Activated naive CD8-positive, alpha-beta T cell treated with anti-CD3 and anti-CD28 coated beads, Interleukin-2, amount 10 ng/mL, durations not matched to agents 7 days and 5 days (primary cell): Measurements from ENCODE around the gene ISY1. TPM values are rescaled to one million over a fixed set of nuclear protein-coding genes. Genes with fewer than 3 reads are reported as not detected.
"Not testable (repeated sequence)": the region's sequence is repeated elsewhere in the genome, so short reads cannot be mapped to it uniquely, and the experiment has no call there.

Experiments
- ATAC-seq: fragments of 150-1000 bp; cut with Tn5 transposase; one replicate; pipeline ENCODE4 v1.10.0; 2021; ENCODE audit warnings: low read depth, moderate library complexity
- POLR2A ChIA-PET: fragments of 350-600 bp; sonication (Branson Sonifier 250); formaldehyde crosslinking; loops from one replicate; lab custom pipeline; 2021; ENCODE audit warnings: antibody characterized with exemption; lab: Charles Lee
- DNase-seq: peaks from one replicate; pipeline ENCODE4 v3.0.0; 2021
- H3K27ac Mint-ChIP-seq: one replicate; pipeline ENCODE4 v1.8.0; 2022; ENCODE audit warnings: mild to moderate bottlenecking, mixed read lengths
- H3K27me3 Mint-ChIP-seq: one replicate; pipeline ENCODE4 v1.8.0; 2022; ENCODE audit warnings: mild to moderate bottlenecking, moderate library complexity, mixed read lengths
- H3K36me3 Mint-ChIP-seq: one replicate; pipeline ENCODE4 v1.8.0; 2021; ENCODE audit warnings: mild to moderate bottlenecking, mixed read lengths
- H3K4me1 Mint-ChIP-seq: one replicate; pipeline ENCODE4 v1.8.0; 2021; ENCODE audit warnings: mixed read lengths
- H3K4me3 Mint-ChIP-seq: one replicate; pipeline ENCODE4 v1.8.0; 2022; ENCODE audit warnings: mild to moderate bottlenecking, moderate library complexity, mixed read lengths
- H3K9me3 Mint-ChIP-seq: one replicate; pipeline ENCODE4 v1.8.0; 2021; ENCODE audit warnings: mixed read lengths
- total RNA-seq, 2 experiments: library from RNA; stranded (reverse); gene quantifications; one replicate each; pipeline ENCODE4 v1.2.3, GENCODE V29; 2021

The ISY1 gene
- total RNA-seq, 2 experiments from 2014 or later: 52.1 to 59.0 TPM

GRCh38 chr3:129112308-129113052 lies 48.4 kb downstream of the ISY1 start:
- Mint-ChIP-seq H3K9me3 (no peaks in the 10 kb centered on the region), H3K27ac (peak overlapping the region; percentile 97), H3K4me1 (peaks cover 71% of the 10 kb centered on the region), H3K36me3 (peaks cover 57% of the 10 kb centered on the region), H3K4me3 (peak overlapping the region; percentile 71), H3K27me3 (no peaks in the 10 kb centered on the region)
- ATAC-seq (peak; percentile 94), DNase-seq (no peak)
- POLR2A ChIA-PET: interaction anchor here (0.7 to 7.5 kb wide), 9 partner anchors 8 to 328 kb away, joined by 3 to 112 read pairs (median 5); partner anchors contain the start of genes COPG1, IFT122 and RAB43

DNA sequence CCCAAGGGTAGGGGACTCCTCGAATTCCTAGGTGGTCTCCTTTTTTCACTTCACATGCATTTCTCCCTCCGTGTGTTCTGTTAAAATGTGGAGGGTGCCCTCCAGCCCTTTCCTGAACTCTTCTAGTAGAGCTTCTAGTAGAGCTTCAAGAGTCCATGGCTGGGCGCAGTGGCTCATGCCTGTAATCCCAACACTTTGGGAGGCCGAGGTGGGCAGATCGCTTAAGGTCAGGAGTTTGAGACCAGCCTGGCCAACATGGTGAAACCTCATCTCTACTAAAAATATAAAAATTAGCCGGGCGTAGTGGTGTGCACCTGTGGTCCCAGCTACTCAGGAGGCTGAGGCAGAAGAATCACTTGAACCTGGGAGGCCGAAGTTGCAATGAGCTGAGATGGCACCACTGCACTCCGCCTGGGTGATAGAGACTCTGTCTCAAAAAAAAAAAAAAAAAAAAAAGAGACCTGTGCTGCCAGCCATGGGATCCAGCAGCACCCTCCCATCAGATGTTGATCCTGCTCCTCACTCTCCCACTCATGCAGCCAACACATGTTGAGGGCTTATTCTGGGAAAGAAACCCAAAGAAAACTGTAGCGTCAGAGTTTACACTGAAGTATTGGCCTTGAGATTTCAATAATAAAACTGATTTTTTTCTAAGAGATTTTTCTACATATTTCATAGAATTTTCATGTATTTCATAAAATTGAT lies 49.6 kb downstream of the ISY1 start:
- not testable (repeated sequence) for H3K4me3 Mint-ChIP-seq, DNase-seq, ATAC-seq, H3K9me3 Mint-ChIP-seq, H3K27me3 Mint-ChIP-seq
- H3K27ac Mint-ChIP-seq: peak overlapping the region; percentile 97
- POLR2A ChIA-PET: interaction anchor here (0.5 to 7.5 kb wide), 7 partner anchors 10 to 139 kb away, joined by 3 to 112 read pairs (median 4); partner anchors contain the start of gene RAB43
- peaks cover 71% of the 10 kb centered on the region for H3K4me1 Mint-ChIP-seq
- H3K36me3 Mint-ChIP-seq: peaks cover 54% of the 10 kb centered on the region

DNA sequence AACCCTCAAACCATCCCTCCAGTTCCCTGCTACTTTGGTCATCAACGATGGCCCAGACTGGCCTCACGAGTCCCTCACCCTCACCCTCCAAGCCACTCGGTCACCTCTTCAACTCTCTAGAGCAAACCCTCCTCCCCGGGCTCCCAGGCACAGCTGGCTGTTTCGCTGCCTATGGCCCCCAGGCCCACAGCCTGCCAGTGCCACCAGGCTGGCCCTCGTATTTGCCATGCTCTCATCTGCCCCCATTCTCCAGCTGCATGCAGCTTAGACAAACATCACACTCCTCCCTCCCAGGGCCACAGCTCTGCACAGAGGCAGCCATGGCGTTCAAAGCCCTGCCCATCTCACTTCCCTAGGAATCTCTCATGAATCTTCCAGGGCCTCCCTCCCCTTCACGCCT lies 53.1 kb downstream of the ISY1 start:
- H3K9me3 Mint-ChIP-seq: no peaks in the 10 kb centered on the region
- DNase-seq: no peak
- H3K27me3 Mint-ChIP-seq: no peaks in the 10 kb centered on the region
- ATAC-seq: no peak
- H3K36me3 Mint-ChIP-seq: peaks cover 43% of the 10 kb centered on the region
- peak overlapping the region; percentile 43 for H3K4me3 Mint-ChIP-seq
- H3K4me1 Mint-ChIP-seq: peaks cover 63% of the 10 kb centered on the region
- POLR2A ChIA-PET: interaction anchor here (7.5 kb wide), 1 partner anchor 13 kb away, joined by 112 read pairs; the partner anchor contains the start of gene RAB43
- H3K27ac Mint-ChIP-seq: peak overlapping the region; percentile 79

DNA sequence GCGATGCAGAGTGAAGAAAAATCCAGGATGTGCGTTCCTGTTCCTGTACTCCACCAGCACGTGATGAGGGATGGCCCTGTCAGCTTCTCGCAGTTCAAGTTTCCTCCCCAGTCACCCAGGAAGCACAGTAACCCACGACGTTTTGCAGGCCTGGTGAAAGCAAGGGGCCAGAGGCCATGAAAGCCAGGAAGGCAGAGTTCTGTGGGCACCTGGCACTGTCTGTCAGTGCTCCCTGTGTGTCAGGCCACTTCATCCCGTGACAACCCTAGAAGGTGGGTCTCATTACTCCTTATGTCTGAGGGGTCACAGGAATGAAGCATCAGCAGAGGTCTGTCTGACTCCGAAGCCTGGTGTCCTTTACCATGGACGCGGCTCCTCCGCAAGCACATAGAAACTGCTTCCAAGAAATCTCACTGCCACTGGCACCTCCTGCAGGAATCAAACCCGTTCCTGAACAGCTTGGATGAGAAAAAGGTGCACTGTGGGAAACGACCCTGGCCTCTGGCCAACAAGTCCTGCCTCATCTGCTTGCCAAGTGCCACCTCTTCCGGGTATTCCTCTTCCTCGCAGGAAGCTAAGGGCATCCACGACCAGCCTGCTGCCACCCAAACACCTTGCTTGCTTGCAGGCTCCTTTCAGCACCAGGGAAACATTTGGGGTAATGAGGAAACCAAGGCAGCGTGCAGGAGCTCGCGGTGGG lies 53.8 kb downstream of the ISY1 start:
- Mint-ChIP-seq H3K9me3 (no peaks in the 10 kb centered on the region), H3K27ac (peak overlapping the region; percentile 79), H3K4me3 (peak overlapping the region; percentile 35)

GRCh38 chr3:129106320-129106719 lies 54.5 kb downstream of the ISY1 start:
- Mint-ChIP-seq H3K4me3 (no peak overlapping the region), H3K36me3 (peaks cover 36% of the 10 kb centered on the region), H3K4me1 (peaks cover 59% of the 10 kb centered on the region), H3K27ac (peak overlapping the region; percentile 70), H3K9me3 (no peaks in the 10 kb centered on the region), H3K27me3 (no peaks in the 10 kb centered on the region)
- no peak for ATAC-seq
- DNase-seq: no peak
- POLR2A ChIA-PET: interaction anchor here (0.6 to 7.5 kb wide), 4 partner anchors 10 to 210 kb away, joined by 3 to 112 read pairs (median 4); partner anchors contain the start of genes HMCES and RAB43

More for the DNA sequence above, 53.8 kb downstream of the ISY1 start:
- DNase-seq (no peak), ATAC-seq (no peak)
- H3K27me3 Mint-ChIP-seq: no peaks in the 10 kb centered on the region
- peaks cover 38% of the 10 kb centered on the region for H3K36me3 Mint-ChIP-seq
- H3K4me1 Mint-ChIP-seq: peaks cover 57% of the 10 kb centered on the region
- POLR2A ChIA-PET: interaction anchor here (0.6 to 7.5 kb wide), 4 partner anchors 9 to 210 kb away, joined by 3 to 112 read pairs (median 4); partner anchors contain the start of genes HMCES and RAB43

- Mint-ChIP-seq H3K4me3 (no peak overlapping the region), H3K4me1 (peaks cover 58% of the 10 kb centered on the region), H3K27ac (no peak overlapping the region), H3K27me3 (no peaks in the 10 kb centered on the region), H3K9me3 (no peaks in the 10 kb centered on the region), H3K36me3 (peaks cover 36% of the 10 kb centered on the region)
- no peak for DNase-seq
- ATAC-seq: no peak
- POLR2A ChIA-PET: interaction anchor here (7.5 kb wide), 1 partner anchor 15 kb away, joined by 112 read pairs; the partner anchor contains the start of gene RAB43
These were observed 55.0 kb downstream of the ISY1 start for GRCh38 chr3:129105862-129106261.

DNA sequence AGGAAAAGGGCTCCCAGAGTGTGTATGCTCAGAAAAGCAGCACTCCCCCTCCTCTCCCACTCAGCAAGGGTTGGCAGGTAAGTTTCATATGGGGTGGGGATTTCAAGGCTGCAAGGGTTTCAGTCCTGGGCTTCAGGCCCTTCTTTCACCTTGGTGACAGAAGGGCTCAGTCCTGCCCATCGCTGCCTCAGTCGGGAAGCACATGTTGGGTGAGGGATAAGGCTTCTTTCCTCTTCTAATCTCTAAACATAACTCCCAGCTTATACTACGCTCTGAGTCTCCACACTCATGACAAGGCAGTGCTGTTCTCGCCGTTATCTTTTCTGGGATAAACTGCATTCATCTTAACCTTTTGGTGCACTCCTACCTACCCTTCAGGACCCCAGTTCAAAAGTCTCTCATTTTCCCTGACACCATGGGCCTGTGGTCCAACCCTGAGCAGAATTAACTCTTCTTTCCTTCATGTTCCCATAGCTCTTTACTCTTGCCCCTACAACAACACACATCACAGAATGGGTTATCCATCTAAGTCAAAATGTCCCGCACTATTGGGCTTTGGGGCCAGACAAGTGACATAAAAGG lies 56.3 kb downstream of the ISY1 start:
- Mint-ChIP-seq H3K27me3 (no peaks in the 10 kb centered on the region), H3K27ac (peak overlapping the region; percentile 63), H3K4me1 (peaks cover 54% of the 10 kb centered on the region), H3K36me3 (peaks cover 37% of the 10 kb centered on the region), H3K4me3 (no peak overlapping the region), H3K9me3 (no peaks in the 10 kb centered on the region)
- ATAC-seq (no peak), DNase-seq (no peak)
- POLR2A ChIA-PET: interaction anchor here (0.6 to 3.4 kb wide), 2 partner anchors 11 to 16 kb away, joined by 3 to 26 read pairs; partner anchors contain the start of gene RAB43

DNA sequence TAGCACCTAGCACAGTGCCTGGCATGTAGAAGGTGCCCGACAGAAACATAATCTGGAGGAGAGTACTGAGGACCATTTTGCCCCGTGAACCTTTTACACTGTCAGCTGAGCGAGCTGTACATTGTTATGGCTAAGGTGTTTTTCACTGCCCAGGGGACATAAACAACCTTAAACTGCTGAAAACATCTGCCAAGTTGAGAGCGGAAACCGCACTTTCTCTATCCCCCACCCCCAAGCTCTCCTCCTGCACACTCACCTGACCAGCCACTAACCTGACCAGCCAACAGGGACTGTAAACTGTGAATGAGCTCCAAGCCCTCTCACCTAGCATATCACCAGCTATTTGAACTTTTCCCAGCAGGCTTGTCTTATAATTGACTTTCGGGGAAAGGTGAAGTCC lies 56.8 kb downstream of the ISY1 start:
- peaks cover 55% of the 10 kb centered on the region for H3K4me1 Mint-ChIP-seq
- POLR2A ChIA-PET: interaction anchor here (3.4 kb wide), 1 partner anchor 16 kb away, joined by 26 read pairs; the partner anchor contains the start of gene RAB43
- no peaks in the 10 kb centered on the region for H3K27me3 Mint-ChIP-seq
- no peak overlapping the region for H3K4me3 Mint-ChIP-seq
- peaks cover 42% of the 10 kb centered on the region for H3K36me3 Mint-ChIP-seq
- H3K27ac Mint-ChIP-seq: peak overlapping the region; percentile 69
- no peaks in the 10 kb centered on the region for H3K9me3 Mint-ChIP-seq
- DNase-seq (no peak), ATAC-seq (no peak)

- no peak overlapping the region for H3K4me3 Mint-ChIP-seq
- peaks cover 50% of the 10 kb centered on the region for H3K4me1 Mint-ChIP-seq
- no peaks in the 10 kb centered on the region for H3K9me3 Mint-ChIP-seq
- no peaks in the 10 kb centered on the region for H3K27me3 Mint-ChIP-seq
- ATAC-seq (no peak), DNase-seq (no peak)
- peaks cover 38% of the 10 kb centered on the region for H3K36me3 Mint-ChIP-seq
- POLR2A ChIA-PET: interaction anchor here (3.4 kb wide), 1 partner anchor 17 kb away, joined by 26 read pairs; the partner anchor contains the start of gene RAB43
- H3K27ac Mint-ChIP-seq: peak overlapping the region; percentile 71
These were observed 57.6 kb downstream of the ISY1 start for GRCh38 chr3:129103296-129103695.

- DNase-seq (no peak), ATAC-seq (no peak)
- Mint-ChIP-seq H3K36me3 (peaks cover 42% of the 10 kb centered on the region), H3K27me3 (no peaks in the 10 kb centered on the region), H3K4me3 (no peak overlapping the region), H3K9me3 (no peaks in the 10 kb centered on the region), H3K27ac (peak overlapping the region; percentile 64), H3K4me1 (peaks cover 45% of the 10 kb centered on the region)
- POLR2A ChIA-PET: interaction anchor here (0.8 to 3.4 kb wide), 8 partner anchors 11 to 215 kb away, joined by 3 to 26 read pairs (median 5); partner anchors contain the start of gene RAB43
These were observed 59.3 kb downstream of the ISY1 start for GRCh38 chr3:129101370-129102138.

GRCh38 chr3:129100274-129100673 lies 60.6 kb downstream of the ISY1 start:
- Mint-ChIP-seq H3K36me3 (peaks cover 44% of the 10 kb centered on the region), H3K27me3 (no peaks in the 10 kb centered on the region), H3K27ac (peak overlapping the region; percentile 44), H3K4me1 (peaks cover 45% of the 10 kb centered on the region), H3K9me3 (no peaks in the 10 kb centered on the region), H3K4me3 (no peak overlapping the region)
- ATAC-seq (no peak), DNase-seq (no peak)
- POLR2A ChIA-PET: interaction anchor here (1.9 to 2.7 kb wide), 3 partner anchors 13 to 216 kb away, joined by 6 to 9 read pairs (median 8); partner anchors contain the start of gene RAB43
